Right lobe of liver (tissue), 6 donors: ENCODE data around the gene HAT1. TPM values are rescaled to one million over a fixed set of nuclear protein-coding genes. Genes with fewer than 3 reads are reported as not detected.

Experiments used
- ATAC-seq, 4 donors: fragments of 200-7000 bp; cut with Tn5 transposase; one replicate each; pipeline ENCODE4 v1.9.1; 2020; ENCODE audit warnings: mild to moderate bottlenecking in 4 of 4, moderate library complexity in 4 of 4
- DNase-seq, 3 donors: peaks; one replicate each; pipeline ENCODE4 v3.0.0-alpha.2; 2020
- H3K27ac ChIP-seq, 3 donors: fragments of 200-600 bp; one replicate each; pipeline ENCODE4 v1.8.0; 2022
- H3K27me3 ChIP-seq, 2 donors: fragments of 200-600 bp; one replicate each; pipeline ENCODE4 v1.8.0; 2022
- H3K36me3 ChIP-seq, 4 donors: fragments of 200-600 bp; sonication (generic) in 1 of 4; one replicate each; pipeline versions ENCODE4 v1.5.1 to v1.8.0; 2017 to 2022; ENCODE audit warnings: control low read depth in 1 of 4
- H3K4me1 ChIP-seq, 4 donors: fragments of 200-600 bp; sonication (generic) in 1 of 4; one replicate each; pipeline versions ENCODE4 v1.5.1 to v1.8.0; 2017 to 2022; ENCODE audit warnings: control low read depth in 1 of 4
- H3K4me3 ChIP-seq, 3 donors: fragments of 200-600 bp; one replicate each; pipeline ENCODE4 v1.8.0; 2022
- H3K9me3 ChIP-seq, 4 donors: fragments of 200-600 bp; sonication (generic) in 1 of 4; one replicate each; pipeline versions ENCODE4 v1.5.1 to v1.8.0; 2017 to 2022; ENCODE audit warnings: control low read depth in 1 of 4
- CTCF ChIP-seq, 4 donors: fragments of 200-600 bp in 3 of 4; fragments of 450-650 bp in 1 of 4; IDR thresholded peaks; one replicate each; pipeline versions ENCODE4 v1.5.1 to v1.8.0; 2016 to 2022; ENCODE audit warnings: antibody characterized with exemption in 4 of 4, mild to moderate bottlenecking in 2 of 4
- POLR2A ChIP-seq: fragments of 450-650 bp; IDR thresholded peaks from one replicate; pipeline ENCODE4 v1.6.1; 2017; ENCODE audit warnings: antibody characterized with exemption, mild to moderate bottlenecking
- WGBS: methylation state at CpG from one replicate; pipeline ENCODE4 v1.1.6; 2018; ENCODE audit warnings: low coverage, low lambda C conversion rate; ENCODE audit not compliant: insufficient coverage; ENCODE audit errors: missing lambda C conversion rate; 5-methylcytosine and 5-hydroxymethylcytosine counted together
- intact Hi-C, 2 donors: fragments of 100-400 bp; cut with DNase I; formaldehyde crosslinking; loops; one replicate each; pipeline versions ENCODE4 v1.11.2 to v1.14.1; 2022
- total RNA-seq, 6 experiments: library from RNA; depleted of rRNA in 2 of 6; stranded (reverse); fragments of >200 nt in 2 of 6; fragmentation: NEBNext Ultra II Directional in 3 of 6; extraction: Animal tissue kit (Norgen Biotek cat#: 25700) in 3 of 6; gene quantifications; one replicate each; pipeline versions ENCODE4 v1.1.0 to v1.2.4, GENCODE V29; 2016 to 2023
- donor health status: DM: no; HTN: yes; CAD: no.
- donor health status: DM: no; HTN: no; CAD: no.
- donor health status: DM: no; HTN: no; CAD: no.
- donor health status: DM: no; HTN: yes; CAD: no.
- donor health status: DM: no; HTN: yes; CAD: no.

Gene HAT1
- total RNA-seq, 6 experiments from 2014 or later: 10.7 to 16.3 (median 13.4) TPM

DNA sequence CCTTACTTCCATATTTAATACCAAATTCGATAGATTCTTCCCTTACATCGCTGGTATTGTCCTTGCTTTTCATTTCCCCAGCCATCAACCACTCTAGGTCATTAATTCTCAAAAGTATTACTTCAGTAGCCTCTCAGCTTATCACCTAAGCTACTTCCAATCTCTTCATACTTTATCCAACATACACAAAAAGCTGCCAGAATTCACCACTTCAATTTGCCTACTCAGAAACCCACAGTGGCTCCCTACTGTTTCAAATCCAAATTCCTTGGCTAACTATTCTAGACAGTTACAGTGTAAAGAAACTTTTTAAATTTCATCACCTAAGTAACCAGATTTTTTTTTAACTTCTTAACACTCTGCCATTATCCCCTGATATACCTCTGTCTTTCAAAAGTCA, 32.9 kb upstream of the HAT1 start:
- Histone ChIP-seq H3K36me3 (no peaks in the 10 kb centered on the region), H3K4me1 (peaks cover 0 to 8% (median 0%) of the 10 kb centered on the region in 4 donors), H3K27ac (no peak overlapping the region), H3K27me3 (peaks cover 0 to 10% of the 10 kb centered on the region in 2 donors), H3K4me3 (no peak overlapping the region), H3K9me3 (no peaks in the 10 kb centered on the region)
- DNase-seq (no peak), ATAC-seq (no peak)
- 100% methylated on average over 2 of the region's 2 CpGs for WGBS
- intact Hi-C loops: no loop called here
- no peak for TF ChIP-seq CTCF (IDR thresholded peaks at IDR 0.05)
- no peak for TF ChIP-seq POLR2A

DNA sequence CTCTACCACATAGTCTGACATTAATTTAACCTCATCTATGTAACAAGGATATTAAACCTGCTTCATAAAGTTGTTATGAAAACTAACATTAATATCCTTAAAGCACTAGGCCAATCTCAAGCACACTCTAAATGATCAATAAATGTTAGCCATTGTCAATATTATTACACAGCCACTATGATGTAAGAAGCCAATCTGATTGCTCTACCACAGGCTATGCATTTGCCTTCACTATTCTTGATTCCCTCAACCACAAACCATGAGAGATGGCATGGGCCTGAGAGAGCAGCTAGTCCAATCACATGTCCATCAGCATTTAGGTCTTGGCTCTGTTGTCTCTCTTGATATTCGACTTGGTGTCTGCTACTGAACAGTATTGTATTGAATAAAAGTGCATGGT, 32.5 kb upstream of the HAT1 start:
- no peaks in the 10 kb centered on the region for H3K36me3 ChIP-seq
- no peak overlapping the region for H3K27ac ChIP-seq
- DNase-seq (no peak), ATAC-seq (no peak)
- H3K4me1 ChIP-seq: peaks cover 0 to 8% (median 0%) of the 10 kb centered on the region in 4 donors
- H3K4me3 ChIP-seq: no peak overlapping the region
- H3K9me3 ChIP-seq: no peaks in the 10 kb centered on the region
- intact Hi-C loops: no loop called here
- peaks cover 0 to 10% of the 10 kb centered on the region in 2 donors for H3K27me3 ChIP-seq
- TF ChIP-seq POLR2A (no peak), CTCF (IDR thresholded peaks at IDR 0.05) (no peak)
- 46% methylated on average over 1 of the region's 1 CpG for WGBS

DNA sequence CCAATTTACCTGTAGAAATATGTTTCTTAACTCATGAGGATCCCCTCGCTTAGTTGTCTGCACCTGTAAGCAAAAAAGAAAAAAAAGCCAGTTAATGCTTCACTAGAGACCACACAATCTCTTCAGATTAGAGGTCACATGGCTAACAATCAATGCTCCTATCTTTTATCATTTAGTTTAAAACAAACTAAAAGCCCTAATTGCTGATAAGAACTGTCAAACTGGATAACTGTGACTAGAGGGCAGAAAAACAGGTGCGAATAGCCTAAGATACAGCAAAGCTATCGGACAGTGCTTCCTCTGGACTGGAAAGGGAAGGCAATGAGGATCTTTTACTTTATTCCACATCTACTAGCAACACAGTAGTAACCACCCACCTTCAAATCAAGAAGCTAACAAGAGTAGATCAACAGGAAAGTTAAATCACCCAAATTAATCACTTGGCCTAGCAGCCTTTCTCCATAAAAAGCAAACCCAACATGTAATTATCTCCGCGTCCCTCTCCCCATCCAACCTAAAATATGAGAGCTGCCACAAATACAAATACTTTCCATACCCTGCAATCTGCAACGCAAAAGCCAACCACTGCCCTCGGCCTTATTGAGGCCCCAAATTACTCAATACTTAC, 29.0 kb upstream of the HAT1 start:
- 18% methylated on average over 6 of the region's 7 CpGs for WGBS

GRCh38 chr2:171893824-171894611, 28.2 kb upstream of the HAT1 start, which contains the start of gene SLC25A12:
Gene SLC25A12, minus strand, starts transcription at chr2:171894244. Its CDS starts 30 bp downstream, at chr2:171894214.
- peak; percentile 73 to 79 (median 77) for DNase-seq
- 0% methylated on average over 18 of the region's 63 CpGs for WGBS
- intact Hi-C loops: no loop called here
- TF ChIP-seq POLR2A: peak; percentile 35
- TF ChIP-seq CTCF (IDR thresholded peaks at IDR 0.05): no peak
- H3K27ac ChIP-seq: peak within 1 kb of the TSS in 1 of 3 donors; percentile 45
- H3K9me3 ChIP-seq: no peaks in the 10 kb centered on the region
- peaks cover 0 to 6% of the 10 kb centered on the region in 2 donors for H3K27me3 ChIP-seq
- peaks cover 0 to 8% (median 0%) of the 10 kb centered on the region in 4 donors for H3K4me1 ChIP-seq
- H3K4me3 ChIP-seq: peak within 1 kb of the TSS; percentile 52 to 60 (median 57)
- peak; percentile 91 to 97 (median 94) for ATAC-seq
- H3K36me3 ChIP-seq: no peaks in the 10 kb centered on the region

More for the DNA sequence above, 29.0 kb upstream of the HAT1 start:
- intact Hi-C loops: no loop called here
- Histone ChIP-seq H3K9me3 (no peaks in the 10 kb centered on the region), H3K36me3 (no peaks in the 10 kb centered on the region), H3K4me1 (peaks cover 0 to 8% (median 0%) of the 10 kb centered on the region in 4 donors), H3K27ac (no peak overlapping the region), H3K27me3 (peaks cover 0 to 3% of the 10 kb centered on the region in 2 donors), H3K4me3 (peak overlapping the region; percentile 52 to 60 (median 57))
- ATAC-seq (peak; percentile 55 to 67 (median 58)), DNase-seq (no peak)
- TF ChIP-seq CTCF (IDR thresholded peaks at IDR 0.05): no peak
- no peak for TF ChIP-seq POLR2A
